Right lobe of liver (tissue), 6 donors: ENCODE results near the gene CPPED1. TPM values are rescaled to one million over a fixed set of nuclear protein-coding genes. Genes with fewer than 3 reads are reported as not detected.

ENCODE experiments used
- ATAC-seq, 4 donors: fragments of 200-7000 bp; cut with Tn5 transposase; one replicate each; pipeline ENCODE4 v1.9.1; 2020; ENCODE audit warnings: mild to moderate bottlenecking in 4 of 4, moderate library complexity in 4 of 4
- DNase-seq, 3 donors: peaks; one replicate each; pipeline ENCODE4 v3.0.0-alpha.2; 2020
- H3K27ac ChIP-seq, 3 donors: fragments of 200-600 bp; one replicate each; pipeline ENCODE4 v1.8.0; 2022
- H3K27me3 ChIP-seq, 2 donors: fragments of 200-600 bp; one replicate each; pipeline ENCODE4 v1.8.0; 2022
- H3K36me3 ChIP-seq, 4 donors: fragments of 200-600 bp; sonication (generic) in 1 of 4; one replicate each; pipeline versions ENCODE4 v1.5.1 to v1.8.0; 2017 to 2022; ENCODE audit warnings: control low read depth in 1 of 4
- H3K4me1 ChIP-seq, 4 donors: fragments of 200-600 bp; sonication (generic) in 1 of 4; one replicate each; pipeline versions ENCODE4 v1.5.1 to v1.8.0; 2017 to 2022; ENCODE audit warnings: control low read depth in 1 of 4
- H3K4me3 ChIP-seq, 3 donors: fragments of 200-600 bp; one replicate each; pipeline ENCODE4 v1.8.0; 2022
- H3K9me3 ChIP-seq, 4 donors: fragments of 200-600 bp; sonication (generic) in 1 of 4; one replicate each; pipeline versions ENCODE4 v1.5.1 to v1.8.0; 2017 to 2022; ENCODE audit warnings: control low read depth in 1 of 4
- POLR2A ChIP-seq: fragments of 450-650 bp; IDR thresholded peaks from one replicate; pipeline ENCODE4 v1.6.1; 2017; ENCODE audit warnings: antibody characterized with exemption, mild to moderate bottlenecking
- WGBS: methylation state at CpG from one replicate; pipeline ENCODE4 v1.1.6; 2018; ENCODE audit warnings: low coverage, low lambda C conversion rate; ENCODE audit not compliant: insufficient coverage; ENCODE audit errors: missing lambda C conversion rate; 5-methylcytosine and 5-hydroxymethylcytosine counted together
- intact Hi-C, 2 donors: fragments of 100-400 bp; cut with DNase I; formaldehyde crosslinking; loops; one replicate each; pipeline versions ENCODE4 v1.11.2 to v1.14.1; 2022
- total RNA-seq, 6 experiments: library from RNA; depleted of rRNA in 2 of 6; stranded (reverse); fragments of >200 nt in 2 of 6; fragmentation: NEBNext Ultra II Directional in 3 of 6; extraction: Animal tissue kit (Norgen Biotek cat#: 25700) in 3 of 6; gene quantifications; one replicate each; pipeline versions ENCODE4 v1.1.0 to v1.2.4, GENCODE V29; 2016 to 2023
- TF ChIP-seq, protein P1 (sequence below), 4 donors: fragments of 200-600 bp in 3 of 4; fragments of 450-650 bp in 1 of 4; IDR thresholded peaks; one replicate each; pipeline versions ENCODE4 v1.5.1 to v1.8.0; 2016 to 2022; ENCODE audit warnings: antibody characterized with exemption in 4 of 4, mild to moderate bottlenecking in 2 of 4
- donor health status: DM: no; HTN: yes; CAD: no.
- donor health status: DM: no; HTN: no; CAD: no.
- donor health status: DM: no; HTN: no; CAD: no.
- donor health status: DM: no; HTN: yes; CAD: no.
- donor health status: DM: no; HTN: yes; CAD: no.

The CPPED1 gene
- total RNA-seq, 6 experiments from 2014 or later = 24.0 to 41.6 (median 31.0) TPM

DNA sequence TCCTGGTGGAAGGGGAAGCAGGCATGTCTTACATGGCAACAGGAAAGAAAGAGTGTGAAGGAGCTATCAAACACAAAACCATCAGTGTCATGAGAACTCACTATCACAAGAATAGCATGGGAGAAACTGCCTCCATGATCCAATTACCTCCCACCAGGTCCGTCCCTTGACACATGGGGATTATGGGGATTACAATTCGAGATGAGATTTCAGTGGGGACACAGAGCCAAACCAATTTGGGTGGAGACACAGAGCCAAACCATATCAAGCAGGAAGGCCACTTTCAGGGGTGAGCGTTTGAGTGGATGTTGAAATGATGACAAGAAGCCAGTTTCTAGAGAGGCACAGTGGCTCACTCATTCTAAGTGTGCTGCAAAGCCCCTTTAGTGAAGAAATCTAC, 143.8 kb downstream of the CPPED1 start:
- intact Hi-C loops = no loop called here
- Histone ChIP-seq H3K9me3 (no peaks in the 10 kb centered on the region), H3K36me3 (no peaks in the 10 kb centered on the region), H3K4me3 (no peak overlapping the region), H3K27me3 (no peaks in the 10 kb centered on the region), H3K4me1 (peaks cover 0 to 11% (median 5%) of the 10 kb centered on the region in 4 donors), H3K27ac (no peak overlapping the region)
- DNase-seq (no peak), ATAC-seq (no peak)
- TF ChIP-seq, protein P1, sequence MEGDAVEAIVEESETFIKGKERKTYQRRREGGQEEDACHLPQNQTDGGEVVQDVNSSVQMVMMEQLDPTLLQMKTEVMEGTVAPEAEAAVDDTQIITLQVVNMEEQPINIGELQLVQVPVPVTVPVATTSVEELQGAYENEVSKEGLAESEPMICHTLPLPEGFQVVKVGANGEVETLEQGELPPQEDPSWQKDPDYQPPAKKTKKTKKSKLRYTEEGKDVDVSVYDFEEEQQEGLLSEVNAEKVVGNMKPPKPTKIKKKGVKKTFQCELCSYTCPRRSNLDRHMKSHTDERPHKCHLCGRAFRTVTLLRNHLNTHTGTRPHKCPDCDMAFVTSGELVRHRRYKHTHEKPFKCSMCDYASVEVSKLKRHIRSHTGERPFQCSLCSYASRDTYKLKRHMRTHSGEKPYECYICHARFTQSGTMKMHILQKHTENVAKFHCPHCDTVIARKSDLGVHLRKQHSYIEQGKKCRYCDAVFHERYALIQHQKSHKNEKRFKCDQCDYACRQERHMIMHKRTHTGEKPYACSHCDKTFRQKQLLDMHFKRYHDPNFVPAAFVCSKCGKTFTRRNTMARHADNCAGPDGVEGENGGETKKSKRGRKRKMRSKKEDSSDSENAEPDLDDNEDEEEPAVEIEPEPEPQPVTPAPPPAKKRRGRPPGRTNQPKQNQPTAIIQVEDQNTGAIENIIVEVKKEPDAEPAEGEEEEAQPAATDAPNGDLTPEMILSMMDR (IDR thresholded peaks at IDR 0.05) = no peak
- TF ChIP-seq POLR2A = no peak
- WGBS = 90% methylated on average over 3 of the region's 3 CpGs

DNA sequence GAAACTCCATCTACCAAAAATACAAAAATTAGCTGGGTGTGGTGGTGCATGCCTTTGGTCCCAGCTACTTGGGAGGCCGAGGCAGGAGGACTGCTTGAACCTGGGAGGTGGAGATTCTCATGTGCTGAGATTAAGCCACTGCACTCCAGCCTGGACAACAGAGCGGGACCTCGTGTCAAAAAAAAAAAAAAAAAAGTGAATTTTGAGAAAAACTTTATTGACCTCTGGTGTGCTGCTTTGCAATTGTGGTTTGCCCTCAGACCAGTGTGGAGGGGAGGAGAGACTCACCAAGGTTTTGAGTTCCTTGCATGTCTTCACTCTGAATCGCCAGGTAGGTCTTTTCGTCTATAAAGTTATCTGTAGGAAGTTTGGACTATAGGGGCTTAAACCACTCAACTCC, 145.2 kb downstream of the CPPED1 start:
- TF ChIP-seq POLR2A = no peak
- TF ChIP-seq, protein P1 (IDR thresholded peaks at IDR 0.05) = no peak
- no peak overlapping the region for H3K27ac ChIP-seq
- no peaks in the 10 kb centered on the region for H3K27me3 ChIP-seq
- H3K4me3 ChIP-seq = no peak overlapping the region
- H3K36me3 ChIP-seq = no peaks in the 10 kb centered on the region
- DNase-seq (no peak), ATAC-seq (no peak)
- WGBS = 90% methylated on average over 5 of the region's 5 CpGs
- intact Hi-C loops = no loop called here
- H3K4me1 ChIP-seq = peaks cover 0 to under 1% (median 0%) of the 10 kb centered on the region in 4 donors
- H3K9me3 ChIP-seq = no peaks in the 10 kb centered on the region

DNA sequence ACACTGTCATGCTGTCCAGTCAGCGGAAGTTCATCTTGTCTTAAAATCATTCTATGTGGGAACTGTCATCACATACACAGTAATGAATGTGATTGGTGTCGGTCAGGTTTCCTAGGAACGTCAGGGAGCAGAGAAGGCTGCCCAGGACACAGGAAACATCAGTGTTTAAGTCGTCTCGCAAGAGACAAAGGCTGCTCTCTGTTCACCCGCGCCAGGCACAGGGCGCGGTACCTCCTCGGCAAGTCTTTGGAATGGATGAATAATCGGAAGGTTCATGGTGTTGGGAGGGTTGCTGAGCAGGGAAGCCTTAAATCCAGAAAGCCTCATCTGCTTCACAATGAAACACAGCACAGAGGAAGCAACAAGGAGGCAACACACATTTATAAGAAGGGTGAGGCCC, 148.2 kb downstream of the CPPED1 start:
- H3K9me3 ChIP-seq = no peaks in the 10 kb centered on the region
- intact Hi-C loops = no loop called here
- 77% methylated on average over 8 of the region's 11 CpGs for WGBS

DNA sequence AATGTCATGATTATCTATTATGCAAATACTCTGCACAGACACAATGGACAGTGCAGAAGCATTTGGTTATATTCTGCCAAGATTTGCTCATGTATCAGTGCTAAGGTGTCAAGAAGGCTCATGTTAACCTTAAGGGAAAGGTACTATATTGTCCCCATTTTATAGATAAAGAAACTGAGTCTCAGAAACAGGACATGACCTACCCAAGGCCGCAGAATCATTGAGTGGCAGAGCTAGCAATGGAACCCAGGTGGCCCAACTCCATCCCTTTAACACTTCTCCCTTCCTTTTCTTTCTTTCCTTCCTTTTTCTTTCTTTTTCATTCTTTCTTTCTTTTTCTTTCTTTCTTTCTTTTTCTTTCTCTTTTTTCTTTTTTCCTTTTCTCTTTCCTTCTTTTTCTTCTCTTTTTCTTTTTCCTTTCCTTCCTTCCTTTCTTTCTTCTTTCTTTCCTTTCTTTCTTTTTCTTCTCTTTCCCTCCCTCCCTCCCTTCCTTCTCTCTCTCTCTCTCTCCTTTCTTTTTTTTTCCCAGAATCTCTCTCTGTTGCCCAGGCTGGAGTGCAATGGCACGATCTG, 149.8 kb downstream of the CPPED1 start:
- H3K9me3 ChIP-seq = no peaks in the 10 kb centered on the region
- intact Hi-C loops = no loop called here
- no peaks in the 10 kb centered on the region for H3K36me3 ChIP-seq

More for the DNA sequence above, 148.2 kb downstream of the CPPED1 start:
- ATAC-seq (no peak), DNase-seq (no peak)
- Histone ChIP-seq H3K36me3 (no peaks in the 10 kb centered on the region), H3K27ac (no peak overlapping the region), H3K27me3 (no peaks in the 10 kb centered on the region), H3K4me1 (peaks cover 0 to 14% (median 2%) of the 10 kb centered on the region in 4 donors), H3K4me3 (no peak overlapping the region)
- TF ChIP-seq POLR2A = no peak
- TF ChIP-seq, protein P1 (IDR thresholded peaks at IDR 0.05) = no peak

More for the DNA sequence above, 149.8 kb downstream of the CPPED1 start:
- DNase-seq (no peak), ATAC-seq (no peak)
- H3K4me1 ChIP-seq = peaks cover 0 to 14% (median 2%) of the 10 kb centered on the region in 4 donors
- H3K4me3 ChIP-seq = no peak overlapping the region
- 73% methylated on average over 2 of the region's 2 CpGs for WGBS
- TF ChIP-seq POLR2A = no peak
- TF ChIP-seq, protein P1 (IDR thresholded peaks at IDR 0.05) = no peak
- no peak overlapping the region for H3K27ac ChIP-seq
- H3K27me3 ChIP-seq = no peaks in the 10 kb centered on the region
